PFSK-1 (cell line): ENCODE measurements around the gene LRRC39. TPM values are rescaled to one million over a fixed set of nuclear protein-coding genes. Genes with fewer than 3 reads are reported as not detected.

Experiments used
- FOXP2 ChIP-seq: optimal IDR thresholded peaks from 2 replicates; pipeline ENCODE3; 2011; ENCODE audit warnings: borderline replicate concordance, control low read depth, inconsistent platforms; ENCODE audit not compliant: insufficient read depth; ENCODE audit errors: extremely low read length, extremely low read depth
- POLR2AphosphoS5 ChIP-seq: IDR thresholded peaks from 2 replicates; pipeline ENCODE4 v1.6.1; 2012; ENCODE audit warnings: low read depth, mild to moderate bottlenecking, control low read depth, low read length, moderate library complexity
- REST ChIP-seq, 2 experiments: IDR thresholded peaks; 2 replicates each; pipeline versions ENCODE4 v1.6.1 to v1.8.0; 2011 to 2012; ENCODE audit warnings: low read depth in 2 of 2, low read length in 2 of 2, control low read depth in 1 of 2, inconsistent platforms in 1 of 2, mild to moderate bottlenecking in 1 of 2, moderate library complexity in 1 of 2; ENCODE audit not compliant: insufficient read depth in 1 of 2
- SIN3A ChIP-seq: IDR thresholded peaks from 2 replicates; pipeline ENCODE4 v1.6.1; 2012; ENCODE audit warnings: mild to moderate bottlenecking, low read length, moderate library complexity, borderline replicate concordance; ENCODE audit not compliant: insufficient read depth
- TAF1 ChIP-seq: IDR thresholded peaks from 2 replicates; pipeline ENCODE4 v1.6.1; 2012; ENCODE audit warnings: low read length, control low read depth, borderline replicate concordance; ENCODE audit not compliant: insufficient read depth
- polyA plus RNA-seq: library from polyadenylated mRNA; unstranded; fragments of >200 nt; gene quantifications from one replicate; pipeline ENCODE4 v1.2.1, GENCODE V29; 2012; ENCODE audit warnings: low read depth, missing spikeins; ENCODE audit not compliant: insufficient read length

LRRC39 gene
- not detected for polyA plus RNA-seq

- TF ChIP-seq SIN3A (no peak), FOXP2 (no peak), TAF1 (no peak), POLR2AphosphoS5 (no peak), REST (IDR thresholded peaks at IDR 0.05; ENCODE audit: insufficient read depth in 1 of 2, low read depth in 2 of 2, low read length in 2 of 2) (no peak)
Observed at GRCh38 chr1:100178091-100178490, at the start of gene LRRC39. Gene LRRC39 (minus strand): TSS chr1:100178256. CDS start chr1:100168516, 9,740 bp downstream.

DNA sequence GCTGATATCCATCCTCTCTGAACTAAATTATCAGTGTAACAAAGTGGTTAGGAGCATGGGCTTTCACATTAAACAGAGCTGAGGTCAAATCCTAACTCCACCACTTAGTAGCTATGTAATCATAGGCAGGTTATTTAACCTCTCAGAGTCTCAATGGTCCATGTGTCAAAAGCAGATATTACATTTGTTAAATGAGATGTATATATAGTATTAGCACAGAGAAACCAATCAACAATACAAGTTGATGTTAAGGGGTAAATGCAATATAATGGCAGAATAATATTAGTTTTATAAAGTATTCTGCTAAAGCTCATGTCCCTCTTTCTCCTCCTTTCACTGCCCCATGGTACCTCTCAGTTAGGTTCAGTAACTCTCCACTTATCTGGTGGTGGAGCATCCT, 44.4 kb upstream of the LRRC39 start:
- TF ChIP-seq POLR2AphosphoS5 (no peak), SIN3A (no peak), FOXP2 (no peak), REST (IDR thresholded peaks at IDR 0.05; ENCODE audit: insufficient read depth in 1 of 2, low read depth in 2 of 2, low read length in 2 of 2) (no peak), TAF1 (no peak)

DNA sequence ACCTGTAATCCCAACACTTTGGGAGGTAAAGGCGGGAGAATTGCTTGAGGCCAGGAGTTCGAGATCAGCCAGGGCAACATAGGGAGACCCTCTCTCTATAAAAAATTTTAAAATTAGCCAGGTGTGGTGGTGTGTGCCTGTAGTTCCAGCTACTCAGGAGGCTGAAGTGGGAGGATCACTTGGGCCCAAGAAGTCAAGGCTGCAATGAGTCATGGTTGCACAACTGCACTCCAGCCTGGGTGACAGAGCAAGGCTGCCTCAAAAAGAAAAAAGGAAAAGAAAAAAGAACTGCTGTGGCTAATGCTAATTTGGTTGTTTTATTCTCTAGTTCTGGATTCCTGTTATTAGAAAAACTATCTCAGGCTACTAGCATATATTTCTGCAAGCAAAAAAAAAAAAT, 41.8 kb upstream of the LRRC39 start:
- no peak for TF ChIP-seq SIN3A
- no peak for TF ChIP-seq TAF1
- no peak for TF ChIP-seq REST (IDR thresholded peaks at IDR 0.05; ENCODE audit: insufficient read depth in 1 of 2, low read depth in 2 of 2, low read length in 2 of 2)
- TF ChIP-seq POLR2AphosphoS5: no peak
- no peak for TF ChIP-seq FOXP2

DNA sequence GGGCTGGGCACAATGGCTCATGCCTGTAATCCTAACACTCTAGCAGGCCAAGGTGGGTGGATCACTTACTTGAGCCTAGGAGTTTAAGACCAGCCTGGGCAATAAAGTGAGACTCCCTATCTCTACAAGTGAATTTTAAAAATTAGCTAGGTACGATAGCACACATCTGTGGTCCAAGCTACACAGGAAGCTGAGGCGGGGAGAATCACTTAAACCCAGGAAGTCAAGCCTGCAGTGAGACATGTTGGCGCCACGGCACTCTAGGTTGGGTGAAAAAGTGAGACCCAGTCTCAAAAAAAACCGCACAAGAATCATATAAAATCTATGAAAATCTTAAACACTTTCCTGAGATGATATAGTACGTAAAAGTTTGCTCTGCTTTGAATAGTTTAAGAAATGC, 41.4 kb upstream of the LRRC39 start:
- TF ChIP-seq TAF1 (no peak), REST (IDR thresholded peaks at IDR 0.05; ENCODE audit: insufficient read depth in 1 of 2, low read depth in 2 of 2, low read length in 2 of 2) (no peak), POLR2AphosphoS5 (no peak), SIN3A (no peak), FOXP2 (no peak)

DNA sequence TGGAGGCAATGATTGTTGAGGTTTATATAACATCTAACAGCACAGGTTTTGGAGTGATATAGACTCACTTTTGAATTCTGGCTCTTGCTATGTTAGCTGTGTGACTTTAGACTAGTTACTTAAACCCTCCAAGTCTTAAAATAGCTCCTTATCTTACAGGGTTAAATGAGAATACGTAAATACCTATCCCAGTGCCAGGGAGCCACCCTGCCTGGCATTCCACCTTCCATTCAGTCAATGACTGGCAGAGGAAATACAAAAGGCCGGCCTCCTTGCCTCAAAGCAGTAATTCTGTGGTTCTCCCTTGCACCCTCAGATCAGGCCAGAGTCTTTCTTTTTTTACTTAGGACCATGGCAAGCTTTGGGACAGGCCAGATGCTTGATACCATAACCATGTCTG, 39.8 kb upstream of the LRRC39 start:
- TF ChIP-seq SIN3A (no peak), REST (IDR thresholded peaks at IDR 0.05; ENCODE audit: insufficient read depth in 1 of 2, low read depth in 2 of 2, low read length in 2 of 2) (no peak), FOXP2 (no peak), TAF1 (no peak), POLR2AphosphoS5 (no peak)
